Calu3 (cell line): ENCODE results near the gene EIF4EBP2. TPM values are rescaled to one million over a fixed set of nuclear protein-coding genes. Genes with fewer than 3 reads are reported as not detected.

Experiments used
- BruUV-seq: library from RNA; stranded (reverse); fragments of 400-500 nt; replicated peaks from 2 replicates; lab custom pipeline; 2021; lab: Mats Ljungman, UMichigan
- CTCF ChIA-PET: fragments of 300-600 bp; sonication (Branson Sonifier 250); formaldehyde crosslinking; loops from one replicate; lab custom pipeline; 2022; ENCODE audit warnings: antibody characterized with exemption; lab: Charles Lee
- DNase-seq: peaks from one replicate; pipeline ENCODE4 v3.0.0; 2022
- H3K27ac Mint-ChIP-seq: one replicate; pipeline ENCODE4 v1.8.0; 2022; ENCODE audit warnings: mixed read lengths; ENCODE audit not compliant: unreplicated experiment
- H3K27me3 Mint-ChIP-seq: one replicate; pipeline ENCODE4 v1.8.0; 2022; ENCODE audit warnings: mixed read lengths; ENCODE audit not compliant: unreplicated experiment
- H3K36me3 Mint-ChIP-seq: one replicate; pipeline ENCODE4 v1.8.0; 2022; ENCODE audit warnings: mild to moderate bottlenecking, moderate library complexity, mixed read lengths; ENCODE audit not compliant: insufficient read depth, unreplicated experiment
- H3K4me1 Mint-ChIP-seq: one replicate; pipeline ENCODE4 v1.8.0; 2022; ENCODE audit warnings: mild to moderate bottlenecking, low read depth, mixed read lengths; ENCODE audit not compliant: unreplicated experiment
- H3K4me3 Mint-ChIP-seq: one replicate; pipeline ENCODE4 v1.8.0; 2022; ENCODE audit warnings: mild to moderate bottlenecking, low read depth, moderate library complexity, mixed read lengths; ENCODE audit not compliant: unreplicated experiment
- H3K9me3 Mint-ChIP-seq: one replicate; pipeline ENCODE4 v1.8.0; 2022; ENCODE audit warnings: low read depth, mixed read lengths; ENCODE audit not compliant: unreplicated experiment
- intact Hi-C: fragments of 100-400 bp; cut with micrococcal nuclease; formaldehyde crosslinking; loops from one replicate; pipeline ENCODE4 v1.10.0; 2022; ENCODE audit not compliant: unreplicated experiment
- total RNA-seq: library from RNA; stranded (reverse); gene quantifications from 2 replicates; pipeline ENCODE4 v1.2.3, GENCODE V29; 2022
- TF ChIP-seq, protein P1 (sequence below): fragments of 200-600 bp; IDR thresholded peaks from one replicate; pipeline ENCODE4 v1.8.0; 2022; ENCODE audit warnings: antibody characterized with exemption; ENCODE audit not compliant: unreplicated experiment

Gene EIF4EBP2
- total RNA-seq, 1 experiment from 2014 or later = 54.7 TPM

DNA sequence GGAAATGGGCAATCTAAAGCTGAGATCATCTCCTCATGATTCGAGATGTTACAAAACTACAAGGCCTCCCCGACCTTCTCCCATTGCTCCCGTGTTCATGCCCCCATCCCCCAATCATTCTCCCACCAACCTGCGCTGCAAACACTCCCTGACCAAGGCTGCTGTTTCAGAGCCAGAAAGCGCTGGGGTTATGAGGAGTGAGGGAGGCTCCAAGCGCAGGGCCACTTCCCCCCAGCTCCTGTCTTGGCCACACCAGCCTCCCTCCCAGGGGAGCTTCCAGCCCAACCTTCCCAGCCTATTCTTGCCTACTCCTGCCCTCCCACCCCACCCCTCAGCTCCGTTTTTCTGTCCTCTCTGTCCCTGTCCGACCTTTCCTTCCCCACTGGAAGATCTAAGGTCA, 52.2 kb downstream of the EIF4EBP2 start:
- H3K4me1 Mint-ChIP-seq = no peaks in the 10 kb centered on the region
- H3K27me3 Mint-ChIP-seq = peaks cover 73% of the 10 kb centered on the region
- no peak overlapping the region for H3K27ac Mint-ChIP-seq
- no peaks in the 10 kb centered on the region for H3K36me3 Mint-ChIP-seq
- CTCF ChIA-PET = no interaction called here
- TF ChIP-seq, protein P1, sequence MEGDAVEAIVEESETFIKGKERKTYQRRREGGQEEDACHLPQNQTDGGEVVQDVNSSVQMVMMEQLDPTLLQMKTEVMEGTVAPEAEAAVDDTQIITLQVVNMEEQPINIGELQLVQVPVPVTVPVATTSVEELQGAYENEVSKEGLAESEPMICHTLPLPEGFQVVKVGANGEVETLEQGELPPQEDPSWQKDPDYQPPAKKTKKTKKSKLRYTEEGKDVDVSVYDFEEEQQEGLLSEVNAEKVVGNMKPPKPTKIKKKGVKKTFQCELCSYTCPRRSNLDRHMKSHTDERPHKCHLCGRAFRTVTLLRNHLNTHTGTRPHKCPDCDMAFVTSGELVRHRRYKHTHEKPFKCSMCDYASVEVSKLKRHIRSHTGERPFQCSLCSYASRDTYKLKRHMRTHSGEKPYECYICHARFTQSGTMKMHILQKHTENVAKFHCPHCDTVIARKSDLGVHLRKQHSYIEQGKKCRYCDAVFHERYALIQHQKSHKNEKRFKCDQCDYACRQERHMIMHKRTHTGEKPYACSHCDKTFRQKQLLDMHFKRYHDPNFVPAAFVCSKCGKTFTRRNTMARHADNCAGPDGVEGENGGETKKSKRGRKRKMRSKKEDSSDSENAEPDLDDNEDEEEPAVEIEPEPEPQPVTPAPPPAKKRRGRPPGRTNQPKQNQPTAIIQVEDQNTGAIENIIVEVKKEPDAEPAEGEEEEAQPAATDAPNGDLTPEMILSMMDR = no peak
- BruUV-seq = no TSS peak
- no peaks in the 10 kb centered on the region for H3K9me3 Mint-ChIP-seq
- no peak for DNase-seq
- intact Hi-C loops = no loop called here
- no peak overlapping the region for H3K4me3 Mint-ChIP-seq

DNA sequence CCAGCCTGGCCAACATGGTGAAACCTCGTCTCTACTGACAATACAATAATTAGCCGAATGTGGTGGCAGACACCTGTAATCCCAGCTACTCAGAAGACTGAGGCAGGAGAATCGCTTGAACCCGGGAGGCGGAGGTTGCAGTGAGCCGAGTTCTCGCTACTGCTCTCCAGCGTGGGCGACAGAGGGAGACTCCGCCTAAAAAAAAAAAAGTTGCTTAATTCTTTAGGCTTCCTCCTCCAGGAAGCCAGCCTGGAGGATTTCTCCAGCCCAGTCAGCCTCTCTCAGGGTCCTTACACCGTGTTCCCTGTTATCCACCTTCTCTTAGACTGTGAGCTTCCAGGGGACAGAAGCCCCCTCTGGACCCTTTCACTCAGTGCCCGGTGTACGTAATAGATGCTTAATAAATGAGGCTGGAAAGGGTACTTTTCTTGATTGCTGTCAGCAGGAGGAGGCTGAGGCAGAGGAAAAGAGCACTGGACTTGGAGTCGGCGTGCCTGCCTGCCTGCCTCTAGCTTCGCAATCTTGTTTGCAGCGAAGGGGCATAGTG, 53.9 kb downstream of the EIF4EBP2 start:
- Mint-ChIP-seq H3K27me3 (peaks cover 74% of the 10 kb centered on the region), H3K4me3 (peak overlapping the region; percentile 31)
- BruUV-seq = no TSS peak

DNA sequence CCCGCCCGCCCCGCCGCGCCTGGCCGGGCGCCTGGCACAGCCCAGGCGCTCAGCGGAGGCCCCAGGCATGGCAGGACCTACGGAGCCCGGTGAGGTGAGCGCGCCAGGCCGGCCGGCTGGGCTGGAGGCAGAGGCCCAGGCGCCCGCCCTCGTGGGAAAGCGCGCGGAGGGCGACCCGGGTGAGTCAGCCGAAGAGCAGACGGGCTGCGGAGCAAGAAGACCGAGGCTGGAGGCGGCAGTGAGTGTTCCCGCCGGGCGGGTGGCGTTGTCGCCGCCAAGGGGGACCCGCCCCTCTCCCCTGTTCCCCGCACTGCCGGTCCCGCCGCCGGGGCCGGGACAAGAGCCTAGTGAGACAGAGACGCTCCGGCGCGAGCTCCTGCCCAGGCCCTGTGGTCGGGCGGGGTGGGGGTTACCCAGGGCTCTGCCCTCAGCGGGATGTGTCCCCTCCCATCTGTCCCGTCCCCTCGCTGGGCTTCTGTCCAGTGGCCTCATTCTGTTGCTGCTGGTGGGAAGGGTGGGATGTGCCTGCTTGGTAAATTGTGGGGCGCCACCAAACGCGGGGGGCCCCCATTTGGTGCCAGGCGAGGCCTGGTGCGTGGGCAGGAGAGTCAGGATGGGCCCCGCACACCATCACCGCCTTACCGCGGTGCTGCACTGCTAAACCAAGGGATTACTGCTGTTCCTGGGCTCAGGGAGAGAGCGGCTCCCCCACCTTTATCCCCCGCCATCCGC, 54.5 kb downstream of the EIF4EBP2 start:
- H3K27me3 Mint-ChIP-seq = peaks cover 78% of the 10 kb centered on the region
- no peaks in the 10 kb centered on the region for H3K9me3 Mint-ChIP-seq
- BruUV-seq = no TSS peak
- no peaks in the 10 kb centered on the region for H3K4me1 Mint-ChIP-seq
- CTCF ChIA-PET = interaction anchor here (0.6 to 0.7 kb wide), 2 partner anchors 276 to 359 kb away, joined by 5 to 6 read pairs; no protein-coding TSS in a partner anchor
- intact Hi-C loops = no loop called here
- peak overlapping the region; percentile 31 for H3K4me3 Mint-ChIP-seq
- H3K36me3 Mint-ChIP-seq = no peaks in the 10 kb centered on the region
- H3K27ac Mint-ChIP-seq = no peak overlapping the region
- peak; percentile 79 for DNase-seq
- TF ChIP-seq, protein P1 = no peak

More for the DNA sequence above, 53.9 kb downstream of the EIF4EBP2 start:
- intact Hi-C loops = no loop called here
- H3K4me1 Mint-ChIP-seq = no peaks in the 10 kb centered on the region
- no peak overlapping the region for H3K27ac Mint-ChIP-seq
- no peaks in the 10 kb centered on the region for H3K9me3 Mint-ChIP-seq
- no peak for DNase-seq
- no peaks in the 10 kb centered on the region for H3K36me3 Mint-ChIP-seq
- TF ChIP-seq, protein P1 = no peak
- CTCF ChIA-PET = no interaction called here

DNA sequence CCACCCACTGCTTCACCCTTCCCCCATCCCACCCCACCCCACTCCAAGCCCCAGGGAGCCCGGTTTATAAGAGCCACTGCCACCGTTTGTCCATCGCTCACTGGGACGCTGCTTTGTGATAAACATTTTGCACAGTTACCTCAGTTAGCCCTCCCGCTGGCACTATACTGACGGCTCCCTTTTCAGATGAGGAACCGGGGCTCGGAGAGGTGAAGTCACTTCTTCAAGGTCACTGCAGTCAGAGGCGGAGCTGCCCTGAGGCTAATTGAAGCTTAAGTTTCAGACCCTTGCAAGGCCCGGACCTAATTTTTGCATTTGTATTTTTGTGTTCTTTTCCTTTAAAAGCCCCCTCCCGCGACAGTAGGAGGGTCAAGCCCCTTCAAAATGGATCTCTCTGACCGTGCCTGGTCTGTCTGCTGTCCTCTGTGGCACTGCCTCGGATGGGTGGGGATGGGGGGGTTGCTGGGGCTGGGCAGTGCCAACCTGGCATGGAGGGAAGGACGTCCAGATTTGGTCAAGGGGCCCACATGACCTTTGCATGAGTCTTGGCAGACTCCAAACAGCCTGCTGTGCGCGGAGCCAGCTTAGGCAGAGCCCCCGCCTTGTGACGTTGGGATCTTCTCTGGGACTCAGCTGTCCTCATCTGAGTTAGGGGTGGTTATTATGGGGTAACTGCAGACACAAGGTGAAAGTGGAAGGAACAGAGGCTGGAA, 55.3 kb downstream of the EIF4EBP2 start:
- H3K9me3 Mint-ChIP-seq = no peaks in the 10 kb centered on the region
- DNase-seq = no peak
- peak overlapping the region; percentile 31 for H3K4me3 Mint-ChIP-seq
- no peak overlapping the region for H3K27ac Mint-ChIP-seq
- no peaks in the 10 kb centered on the region for H3K4me1 Mint-ChIP-seq
- BruUV-seq = no TSS peak
- TF ChIP-seq, protein P1 = no peak
- intact Hi-C loops = no loop called here
- peaks cover 85% of the 10 kb centered on the region for H3K27me3 Mint-ChIP-seq
- H3K36me3 Mint-ChIP-seq = no peaks in the 10 kb centered on the region
- CTCF ChIA-PET = interaction anchor here (0.6 to 0.7 kb wide), 2 partner anchors 276 to 360 kb away, joined by 5 to 6 read pairs; no protein-coding TSS in a partner anchor
